Thyroid gland (tissue), 4 donors: ENCODE measurements around the gene ZNF502. TPM values are rescaled to one million over a fixed set of nuclear protein-coding genes. Genes with fewer than 3 reads are reported as not detected.

Experiments
- DNase-seq, 2 donors: peaks; one replicate each; pipeline ENCODE4 v3.0.0-alpha.2; 2019
- H3K27ac ChIP-seq, 3 donors: fragments of 200-600 bp; sonication (generic); 1 replicate in 2 of 3; 2 replicates in 1 of 3; pipeline ENCODE4 v1.5.1; 2016 to 2019; ENCODE audit warnings: mild to moderate bottlenecking in 1 of 3, moderate library complexity in 1 of 3
- H3K27me3 ChIP-seq: fragments of 200-600 bp; sonication (generic); one replicate; pipeline ENCODE4 v1.5.1; 2019
- H3K36me3 ChIP-seq, 2 donors: fragments of 200-600 bp; sonication (generic); one replicate each; pipeline ENCODE4 v1.5.1; 2016 to 2019
- H3K4me1 ChIP-seq, 2 donors: fragments of 200-600 bp; sonication (generic); one replicate each; pipeline ENCODE4 v1.5.1; 2017 to 2019
- H3K4me3 ChIP-seq, 3 donors: fragments of 200-600 bp; sonication (generic); replicated peaks in 1 of 3; 1 replicate in 2 of 3; 2 replicates in 1 of 3; pipeline ENCODE4 v1.5.1; 2016; ENCODE audit warnings: mild to moderate bottlenecking in 1 of 3
- H3K9me3 ChIP-seq: fragments of 200-600 bp; sonication (generic); one replicate; pipeline ENCODE4 v1.5.1; 2017
- POLR2A ChIP-seq, 2 donors: fragments of 450-650 bp; IDR thresholded peaks; one replicate each; pipeline ENCODE4 v1.6.1; 2017; ENCODE audit warnings: antibody characterized with exemption in 2 of 2, mild to moderate bottlenecking in 2 of 2, moderate library complexity in 1 of 2
- WGBS, 2 donors: methylation state at CpG; one replicate each; pipeline ENCODE4 v1.1.5; 2017; 5-methylcytosine and 5-hydroxymethylcytosine counted together
- intact Hi-C: fragments of 100-400 bp; cut with DNase I; formaldehyde crosslinking; loops from one replicate; pipeline ENCODE4 v1.15.1; 2023
- total RNA-seq, 4 donors: library from RNA; depleted of rRNA; stranded (reverse); fragments of >200 nt; gene quantifications; one replicate each; pipeline ENCODE4 v1.2.3, GENCODE V29; 2016
- TF ChIP-seq, protein P1 (sequence below), 6 experiments: fragments of 200-600 bp in 3 of 6; fragments of 450-650 bp in 3 of 6; sonication (generic) in 3 of 6; IDR thresholded peaks; one replicate each; pipeline ENCODE4 v1.5.1; 2016 to 2019; ENCODE audit warnings: antibody characterized with exemption in 6 of 6, mild to moderate bottlenecking in 2 of 6, inconsistent platforms in 1 of 6, moderate library complexity in 1 of 6

The ZNF502 gene
- total RNA-seq, 4 donors from 2014 or later: 6.4 to 11.1 (median 8.2) TPM

DNA sequence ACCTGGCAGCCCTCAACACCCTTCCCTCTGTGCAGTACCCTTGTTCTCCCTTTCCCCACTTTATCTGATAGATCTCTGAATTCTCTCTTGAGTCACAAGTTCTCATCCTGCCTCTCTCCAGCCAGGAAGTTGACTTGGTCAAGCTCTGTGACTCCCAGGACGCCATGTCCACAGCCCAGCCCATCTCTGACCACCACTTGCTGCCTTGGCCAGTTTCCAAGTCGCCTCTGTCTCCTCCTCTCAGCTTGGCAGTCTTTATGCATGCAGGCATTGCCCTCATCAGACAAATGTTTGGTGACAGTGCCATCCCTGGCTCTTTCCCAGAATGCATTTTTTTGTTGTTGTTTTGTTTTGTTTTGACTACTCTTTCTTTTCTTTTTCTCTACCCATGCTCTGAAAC is 38.2 kb upstream of the ZNF502 start:
- no peak for TF ChIP-seq POLR2A (IDR thresholded peaks at IDR 0.05)
- TF ChIP-seq, protein P1, sequence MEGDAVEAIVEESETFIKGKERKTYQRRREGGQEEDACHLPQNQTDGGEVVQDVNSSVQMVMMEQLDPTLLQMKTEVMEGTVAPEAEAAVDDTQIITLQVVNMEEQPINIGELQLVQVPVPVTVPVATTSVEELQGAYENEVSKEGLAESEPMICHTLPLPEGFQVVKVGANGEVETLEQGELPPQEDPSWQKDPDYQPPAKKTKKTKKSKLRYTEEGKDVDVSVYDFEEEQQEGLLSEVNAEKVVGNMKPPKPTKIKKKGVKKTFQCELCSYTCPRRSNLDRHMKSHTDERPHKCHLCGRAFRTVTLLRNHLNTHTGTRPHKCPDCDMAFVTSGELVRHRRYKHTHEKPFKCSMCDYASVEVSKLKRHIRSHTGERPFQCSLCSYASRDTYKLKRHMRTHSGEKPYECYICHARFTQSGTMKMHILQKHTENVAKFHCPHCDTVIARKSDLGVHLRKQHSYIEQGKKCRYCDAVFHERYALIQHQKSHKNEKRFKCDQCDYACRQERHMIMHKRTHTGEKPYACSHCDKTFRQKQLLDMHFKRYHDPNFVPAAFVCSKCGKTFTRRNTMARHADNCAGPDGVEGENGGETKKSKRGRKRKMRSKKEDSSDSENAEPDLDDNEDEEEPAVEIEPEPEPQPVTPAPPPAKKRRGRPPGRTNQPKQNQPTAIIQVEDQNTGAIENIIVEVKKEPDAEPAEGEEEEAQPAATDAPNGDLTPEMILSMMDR (IDR thresholded peaks at IDR 0.05): no peak
- Histone ChIP-seq H3K27ac (no peak overlapping the region), H3K27me3 (no peaks in the 10 kb centered on the region), H3K4me3 (no peak overlapping the region), H3K9me3 (no peaks in the 10 kb centered on the region), H3K36me3 (no peaks in the 10 kb centered on the region), H3K4me1 (no peaks in the 10 kb centered on the region)
- no peak for DNase-seq
- intact Hi-C loops: no loop called here
- 46 to 64% methylated on average over 2 of the region's 2 CpGs for WGBS, 2 donors

DNA sequence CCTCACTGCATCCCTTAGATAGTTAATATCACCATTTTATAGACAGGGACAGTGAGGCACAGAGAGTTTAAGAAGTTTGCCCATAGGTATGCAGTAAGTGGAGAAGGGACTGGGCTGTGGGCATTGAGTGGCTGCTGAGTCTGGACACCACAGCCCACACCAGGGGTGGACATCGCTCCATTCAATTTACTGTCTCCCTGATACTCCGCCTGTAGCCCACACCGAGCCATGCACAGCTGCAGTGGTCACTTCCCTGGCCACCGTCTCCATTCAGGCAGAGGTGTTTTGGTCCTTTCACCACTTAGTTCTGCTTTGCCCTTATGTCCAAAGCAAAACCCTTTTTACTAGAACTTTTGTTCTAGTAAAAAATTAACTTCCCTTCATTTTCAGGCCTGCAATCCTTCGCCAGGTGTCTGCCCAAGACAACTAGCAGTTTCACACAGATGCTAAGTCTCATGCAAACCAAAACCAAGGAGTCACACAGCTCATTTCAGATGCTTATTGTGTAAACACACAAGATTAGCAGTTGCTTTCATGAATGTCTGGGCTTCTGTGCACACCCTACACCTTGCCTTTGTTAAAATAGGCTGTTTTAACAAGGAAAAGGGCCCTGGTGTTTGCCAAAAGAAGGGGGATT is 33.9 kb upstream of the ZNF502 start:
- no peaks in the 10 kb centered on the region for H3K9me3 ChIP-seq
- H3K27me3 ChIP-seq: no peaks in the 10 kb centered on the region
- WGBS, 2 donors: 97 to 98% methylated on average over 5 of the region's 5 CpGs
- intact Hi-C loops: no loop called here
- TF ChIP-seq POLR2A (IDR thresholded peaks at IDR 0.05): no peak
- TF ChIP-seq, protein P1 (IDR thresholded peaks at IDR 0.05): no peak
- H3K36me3 ChIP-seq: no peaks in the 10 kb centered on the region
- no peaks in the 10 kb centered on the region for H3K4me1 ChIP-seq
- no peak for DNase-seq
- H3K4me3 ChIP-seq: no peak overlapping the region
- H3K27ac ChIP-seq: no peak overlapping the region

DNA sequence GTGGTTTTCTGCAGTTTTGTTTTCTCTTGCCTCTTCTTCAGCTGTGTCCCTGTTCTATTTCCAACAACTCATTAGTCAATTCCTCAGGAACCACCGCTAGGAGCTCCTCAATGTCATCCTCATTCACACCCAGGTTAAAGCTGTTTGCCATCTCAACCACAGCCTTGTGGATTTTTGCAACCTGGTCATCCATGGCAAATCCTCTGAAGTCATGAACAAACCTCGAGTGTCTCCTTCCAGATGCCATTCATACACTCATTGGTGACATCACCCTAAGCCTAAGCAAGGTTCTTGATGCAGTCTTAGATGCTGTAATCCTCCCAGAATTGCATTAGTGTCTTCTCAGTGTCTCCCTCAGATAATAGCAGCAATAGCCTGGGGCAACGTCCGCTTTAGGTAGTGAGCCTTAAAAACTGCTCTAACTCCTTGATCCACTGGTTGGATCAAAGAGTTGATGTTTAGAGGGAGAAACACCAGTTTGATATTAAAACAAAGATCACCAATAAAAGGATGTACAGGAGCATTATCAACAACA is 31.5 kb upstream of the ZNF502 start:
- Histone ChIP-seq H3K27me3 (no peaks in the 10 kb centered on the region), H3K9me3 (no peaks in the 10 kb centered on the region), H3K27ac (no peak overlapping the region), H3K4me1 (peaks cover 0 to 5% of the 10 kb centered on the region in 2 donors), H3K4me3 (no peak overlapping the region), H3K36me3 (no peaks in the 10 kb centered on the region)
- no peak for TF ChIP-seq POLR2A (IDR thresholded peaks at IDR 0.05)
- TF ChIP-seq, protein P1 (IDR thresholded peaks at IDR 0.05): no peak
- intact Hi-C loops: no loop called here
- no peak for DNase-seq
- WGBS, 2 donors: 96 to 97% methylated on average over 4 of the region's 4 CpGs

DNA sequence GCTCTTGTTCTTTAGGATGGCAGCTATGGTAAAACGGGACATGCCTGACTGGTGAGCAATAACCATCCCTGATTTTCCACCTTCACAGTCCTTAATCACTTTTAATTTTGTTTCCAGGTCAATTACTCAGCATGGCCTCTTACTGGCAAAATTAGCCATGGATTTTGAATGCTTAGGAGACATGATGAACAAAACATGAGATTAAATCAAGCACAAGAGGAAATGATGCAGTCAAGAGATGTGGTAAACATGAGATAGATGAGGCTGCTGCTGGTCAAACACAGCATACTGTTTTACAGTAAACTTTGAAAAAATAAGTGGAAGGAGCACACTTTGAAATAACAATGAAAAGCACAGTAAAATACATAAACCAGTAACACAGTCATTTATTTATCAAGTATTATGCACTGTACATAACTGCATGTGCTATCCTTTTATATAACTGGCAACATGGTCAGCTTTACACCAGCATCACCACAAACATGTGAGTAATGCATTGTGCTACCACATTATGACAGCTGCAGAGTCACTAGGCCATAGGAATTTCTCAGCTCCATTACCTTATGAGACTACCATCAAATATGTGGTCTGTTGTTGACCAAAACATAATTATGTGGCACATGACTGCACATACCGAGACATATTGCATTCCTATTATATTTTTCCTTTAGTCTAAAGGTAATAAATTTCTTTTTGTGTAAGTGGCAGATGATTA is 30.1 kb upstream of the ZNF502 start:
- H3K36me3 ChIP-seq: no peaks in the 10 kb centered on the region
- H3K4me3 ChIP-seq: no peak overlapping the region
- intact Hi-C loops: no loop called here
- no peaks in the 10 kb centered on the region for H3K9me3 ChIP-seq
- H3K27ac ChIP-seq: no peak overlapping the region
- TF ChIP-seq, protein P1 (IDR thresholded peaks at IDR 0.05): no peak
- TF ChIP-seq POLR2A (IDR thresholded peaks at IDR 0.05): no peak
- WGBS, 2 donors: 93 to 99% methylated on average over 2 of the region's 2 CpGs
- DNase-seq: no peak
- H3K27me3 ChIP-seq: no peaks in the 10 kb centered on the region
- peaks cover 0 to 5% of the 10 kb centered on the region in 2 donors for H3K4me1 ChIP-seq
